Coronary artery (tissue), 2 donors: ENCODE measurements around the gene MYO5B.

Experiments used
- DNase-seq: peaks from one replicate; pipeline ENCODE4 v3.0.0-alpha.2; 2017; ENCODE audit warnings: low spot score
- H3K27ac ChIP-seq, 2 donors: fragments of 200-600 bp; sonication (generic); one replicate each; pipeline ENCODE4 v1.5.1; 2016 to 2019
- H3K4me3 ChIP-seq: fragments of 200-600 bp; sonication (generic); 2 replicates; pipeline ENCODE4 v1.5.1; 2016; ENCODE audit warnings: mild to moderate bottlenecking, moderate library complexity
- TF ChIP-seq, protein P1 (sequence below): fragments of 200-600 bp; sonication (generic); IDR thresholded peaks from one replicate; pipeline ENCODE4 v1.5.1; 2019; ENCODE audit warnings: antibody characterized with exemption

The MYO5B gene

DNA sequence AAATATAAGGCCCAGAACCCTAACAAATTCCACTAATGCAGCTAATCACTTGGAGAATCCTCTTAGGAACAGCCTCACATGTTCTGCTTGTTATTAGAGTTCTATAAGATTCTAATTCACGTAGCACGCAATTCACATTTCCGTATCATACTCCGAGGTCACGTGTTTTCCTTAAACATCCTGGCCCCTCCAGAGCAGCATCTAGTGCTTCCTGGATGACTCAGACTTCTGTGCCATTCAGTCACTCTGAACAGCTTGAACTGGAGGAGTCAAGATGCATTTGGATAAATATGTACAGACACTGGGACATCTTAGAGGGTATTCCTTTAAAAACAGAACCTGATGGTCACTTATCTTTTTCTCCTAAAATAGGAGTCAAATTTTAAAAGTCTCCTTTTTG is 156.5 kb downstream of the MYO5B start:
- TF ChIP-seq, protein P1, sequence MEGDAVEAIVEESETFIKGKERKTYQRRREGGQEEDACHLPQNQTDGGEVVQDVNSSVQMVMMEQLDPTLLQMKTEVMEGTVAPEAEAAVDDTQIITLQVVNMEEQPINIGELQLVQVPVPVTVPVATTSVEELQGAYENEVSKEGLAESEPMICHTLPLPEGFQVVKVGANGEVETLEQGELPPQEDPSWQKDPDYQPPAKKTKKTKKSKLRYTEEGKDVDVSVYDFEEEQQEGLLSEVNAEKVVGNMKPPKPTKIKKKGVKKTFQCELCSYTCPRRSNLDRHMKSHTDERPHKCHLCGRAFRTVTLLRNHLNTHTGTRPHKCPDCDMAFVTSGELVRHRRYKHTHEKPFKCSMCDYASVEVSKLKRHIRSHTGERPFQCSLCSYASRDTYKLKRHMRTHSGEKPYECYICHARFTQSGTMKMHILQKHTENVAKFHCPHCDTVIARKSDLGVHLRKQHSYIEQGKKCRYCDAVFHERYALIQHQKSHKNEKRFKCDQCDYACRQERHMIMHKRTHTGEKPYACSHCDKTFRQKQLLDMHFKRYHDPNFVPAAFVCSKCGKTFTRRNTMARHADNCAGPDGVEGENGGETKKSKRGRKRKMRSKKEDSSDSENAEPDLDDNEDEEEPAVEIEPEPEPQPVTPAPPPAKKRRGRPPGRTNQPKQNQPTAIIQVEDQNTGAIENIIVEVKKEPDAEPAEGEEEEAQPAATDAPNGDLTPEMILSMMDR, result no peak
- Histone ChIP-seq H3K4me3 (no peak overlapping the region), H3K27ac (no peak overlapping the region)
- no peak for DNase-seq

DNA sequence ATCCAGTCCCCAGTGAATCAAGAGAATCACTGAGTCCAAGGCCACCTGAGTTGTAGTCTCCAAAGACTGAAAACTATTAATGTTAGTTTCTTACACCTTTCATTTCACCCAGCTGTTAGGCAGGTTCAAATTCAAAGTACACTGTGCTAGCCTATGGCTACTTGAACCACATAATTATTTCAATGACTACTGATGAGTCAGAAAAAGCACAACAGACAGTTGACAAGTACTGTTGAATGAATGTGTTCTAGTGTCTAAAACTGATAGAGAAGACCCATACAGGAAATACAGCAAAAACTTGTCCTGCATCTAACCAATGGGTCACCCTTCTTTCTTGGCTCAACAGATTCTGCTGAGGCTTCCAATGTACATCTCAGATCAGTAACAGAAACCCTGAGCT is 160.9 kb downstream of the MYO5B start:
- no peak for DNase-seq
- TF ChIP-seq, protein P1, result no peak
- Histone ChIP-seq H3K27ac (no peak overlapping the region), H3K4me3 (no peak overlapping the region)

DNA sequence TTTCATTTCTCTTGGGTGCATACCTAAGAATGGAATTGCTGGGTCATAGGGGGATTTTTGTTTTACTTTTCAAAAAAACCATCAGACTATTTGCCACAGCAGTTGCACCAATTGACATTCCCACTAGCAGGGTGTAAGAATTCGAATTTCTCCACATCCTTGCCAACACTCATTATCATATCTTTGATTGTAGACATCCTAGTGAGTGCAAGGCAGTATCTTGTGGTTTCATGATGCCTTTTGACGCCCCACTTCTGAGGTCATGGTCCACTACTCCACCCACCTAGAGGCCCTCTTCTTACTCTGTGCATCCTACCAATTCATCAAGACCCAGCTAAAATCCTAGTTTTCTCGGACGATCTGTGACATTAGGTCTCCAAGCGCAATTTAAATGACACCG is 161.9 kb downstream of the MYO5B start:
- TF ChIP-seq, protein P1, result no peak
- Histone ChIP-seq H3K4me3 (no peak overlapping the region), H3K27ac (no peak overlapping the region)
- no peak for DNase-seq

GRCh38 chr18:50030146-50030545 is 164.8 kb downstream of the MYO5B start:
- no peak overlapping the region for H3K27ac ChIP-seq
- TF ChIP-seq, protein P1, result no peak
- H3K4me3 ChIP-seq, result no peak overlapping the region
- DNase-seq, result no peak

DNA sequence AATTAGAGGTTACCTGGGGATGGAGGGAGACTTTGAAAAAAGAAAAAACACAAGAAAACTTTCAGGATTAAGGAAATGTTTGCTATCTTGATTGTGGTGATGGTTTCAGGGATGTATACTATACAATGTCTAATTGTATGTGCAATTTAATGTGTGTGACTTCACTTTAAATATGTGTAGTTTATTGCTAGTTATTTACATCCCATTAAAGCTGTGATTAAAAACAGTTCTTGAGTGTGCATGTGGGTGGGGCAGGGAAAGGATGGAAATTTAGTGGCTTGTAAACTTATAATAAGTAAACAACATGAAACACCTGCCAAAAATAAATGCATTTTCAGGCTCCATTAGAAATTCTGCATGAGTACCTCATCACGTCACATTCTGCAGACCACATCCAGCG is 167.0 kb downstream of the MYO5B start:
- TF ChIP-seq, protein P1, result no peak
- H3K4me3 ChIP-seq, result no peak overlapping the region
- no peak for DNase-seq
- H3K27ac ChIP-seq, result no peak overlapping the region

DNA sequence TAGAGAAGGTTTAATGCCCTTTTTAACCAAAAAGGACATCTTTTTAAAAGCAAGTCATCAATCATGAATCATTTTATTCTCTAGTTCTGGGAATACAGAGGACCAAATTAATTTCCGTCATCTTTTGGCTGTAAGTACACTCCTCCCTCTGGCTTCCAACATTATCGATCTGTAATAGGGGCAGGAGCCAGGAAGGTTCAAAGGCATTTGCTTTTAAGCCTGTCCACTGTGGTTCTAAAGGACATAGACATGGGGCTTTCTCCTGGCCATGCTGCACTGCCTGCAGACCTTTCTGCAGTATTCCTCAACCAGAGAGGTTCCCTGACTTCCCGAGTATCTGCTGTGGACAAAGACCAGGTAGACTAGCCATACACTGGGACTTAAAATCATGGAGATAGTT is 170.5 kb downstream of the MYO5B start:
- TF ChIP-seq, protein P1, result no peak
- H3K4me3 ChIP-seq, result no peak overlapping the region

GRCh38 chr18:50022985-50023384 is 172.0 kb downstream of the MYO5B start:
- no peak for DNase-seq
- no peak overlapping the region for H3K27ac ChIP-seq
- H3K4me3 ChIP-seq, result no peak overlapping the region
- TF ChIP-seq, protein P1, result no peak

More for the DNA sequence above, 170.5 kb downstream of the MYO5B start:
- DNase-seq, result no peak
- H3K27ac ChIP-seq, result no peak overlapping the region
